ENCODE data around the gene NELFE.

DNA sequence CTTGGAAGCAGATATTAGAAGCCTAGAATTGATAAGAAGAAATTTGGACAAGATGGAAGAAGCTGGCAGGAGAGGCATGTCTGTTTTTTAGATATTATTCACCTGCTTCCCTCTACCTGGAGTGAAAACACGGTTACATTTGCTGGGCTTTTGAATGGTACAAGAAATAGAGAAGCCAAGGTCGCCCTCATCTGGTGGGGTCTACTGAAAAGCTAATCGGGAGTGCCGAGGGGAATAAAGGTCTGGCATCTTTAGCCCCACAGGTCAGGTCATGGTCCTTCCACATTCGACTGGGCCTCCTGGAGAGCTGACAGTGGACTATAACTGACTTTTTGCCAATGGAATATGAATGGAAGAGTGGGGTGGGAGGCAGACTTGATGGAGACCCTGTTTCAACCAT is 35.8 kb downstream of the NELFE start:
- TF ChIP-seq POLR2AphosphoS5 (IDR thresholded peaks at IDR 0.05; ENCODE audit: borderline replicate concordance, low read depth, low read length) (no peak), EZH2 (IDR thresholded peaks at IDR 0.05) (no peak)
